Ecto neural progenitor cell (in vitro differentiated cells): ENCODE results near the gene APLN.

Experiments
- DNase-seq: peaks from one replicate; pipeline ENCODE4 v3.0.0-alpha.2; 2018; ENCODE audit warnings: low spot score

APLN gene

DNA sequence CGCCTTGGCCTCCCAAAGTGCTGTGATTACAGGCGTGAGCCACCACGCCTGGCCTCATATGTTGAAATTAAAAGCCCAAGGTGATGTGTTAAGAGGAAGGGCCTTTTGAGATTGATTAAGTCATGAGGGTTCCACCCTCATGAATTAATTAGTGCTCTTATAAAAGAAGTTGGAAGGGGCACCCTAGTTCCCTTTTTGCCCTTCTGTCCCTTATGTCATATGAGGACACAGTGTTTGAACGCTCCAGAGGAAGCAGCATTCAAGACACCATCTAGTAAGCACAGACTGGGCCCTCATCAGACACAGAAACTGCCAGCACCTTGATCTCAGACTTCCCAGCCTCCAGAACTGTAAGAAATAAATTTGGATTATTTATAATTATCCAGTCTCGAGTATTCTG is 5.1 kb upstream of the APLN start:
- no peak for DNase-seq

DNA sequence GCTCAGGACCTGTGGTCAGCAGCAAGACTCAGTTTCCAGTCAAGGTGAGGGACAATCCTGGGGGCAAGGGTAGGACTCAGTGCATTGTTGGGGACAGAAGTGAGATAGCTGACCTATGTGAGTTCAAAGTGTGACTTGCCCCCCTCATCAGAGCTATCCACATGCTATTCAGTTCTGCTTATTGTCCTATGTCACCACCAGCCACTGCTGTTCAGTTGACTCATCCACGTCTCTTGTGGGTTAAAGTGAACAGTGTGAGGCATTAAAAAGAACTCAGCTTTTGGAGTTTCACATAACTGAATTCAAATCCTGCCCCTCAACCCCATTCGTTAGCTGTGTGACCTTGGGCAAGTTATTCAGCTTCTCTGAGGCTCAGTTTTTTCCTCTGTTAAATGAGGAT is 4.4 kb upstream of the APLN start:
- DNase-seq = peak; percentile 15

DNA sequence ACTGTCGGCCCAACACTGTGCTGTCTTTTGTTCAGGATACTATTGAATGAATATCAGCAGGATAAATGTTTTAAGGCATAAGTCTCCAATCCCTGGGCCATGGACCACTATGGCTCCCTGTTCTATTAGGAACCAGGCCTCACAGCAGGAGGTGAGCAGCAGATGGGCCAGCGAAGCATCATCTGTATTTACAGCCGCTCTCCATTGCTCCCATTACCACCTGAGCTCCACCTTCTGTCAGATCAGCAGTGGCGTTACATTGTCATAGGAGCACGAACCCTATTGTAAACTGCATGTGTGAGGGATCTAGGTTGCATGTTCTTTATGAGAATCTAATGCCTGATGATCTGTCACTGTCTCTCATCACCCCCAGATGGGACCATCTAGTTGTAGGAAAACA is 3.7 kb upstream of the APLN start:
- no peak for DNase-seq

DNA sequence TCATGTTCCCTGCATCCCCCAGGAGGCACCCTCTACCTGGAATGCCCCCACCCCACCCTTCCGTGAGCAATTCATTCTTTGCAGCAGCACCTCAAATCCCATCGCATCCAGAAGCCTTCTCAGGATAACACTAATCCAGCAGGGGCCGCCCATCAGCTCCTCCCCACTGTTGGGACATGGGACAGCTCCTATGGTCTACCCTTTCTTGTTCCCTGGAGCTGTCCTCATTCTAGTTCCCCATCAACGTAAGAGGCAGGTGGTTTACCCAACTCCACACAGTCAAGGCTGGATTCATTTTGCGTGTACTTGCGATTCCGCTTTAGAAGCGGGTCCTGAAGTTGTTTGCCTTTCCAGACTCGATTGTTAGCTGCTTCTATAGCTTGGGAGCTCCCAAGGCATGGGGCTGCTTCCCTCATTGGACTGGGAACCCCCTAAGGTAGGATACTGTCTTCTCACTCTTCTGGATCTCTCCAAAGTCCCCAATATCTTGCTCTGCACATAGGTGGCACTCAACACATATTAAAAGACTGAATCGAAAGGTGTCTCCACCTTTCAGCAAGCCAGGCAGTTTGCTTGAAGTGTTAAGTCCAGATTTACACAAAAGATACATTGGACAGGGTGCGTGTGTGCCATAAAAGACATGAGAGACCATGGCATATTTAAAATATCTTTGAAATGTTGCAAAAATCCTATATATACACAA is 942 bp upstream of the APLN start:
- peak; percentile 44 for DNase-seq

DNA sequence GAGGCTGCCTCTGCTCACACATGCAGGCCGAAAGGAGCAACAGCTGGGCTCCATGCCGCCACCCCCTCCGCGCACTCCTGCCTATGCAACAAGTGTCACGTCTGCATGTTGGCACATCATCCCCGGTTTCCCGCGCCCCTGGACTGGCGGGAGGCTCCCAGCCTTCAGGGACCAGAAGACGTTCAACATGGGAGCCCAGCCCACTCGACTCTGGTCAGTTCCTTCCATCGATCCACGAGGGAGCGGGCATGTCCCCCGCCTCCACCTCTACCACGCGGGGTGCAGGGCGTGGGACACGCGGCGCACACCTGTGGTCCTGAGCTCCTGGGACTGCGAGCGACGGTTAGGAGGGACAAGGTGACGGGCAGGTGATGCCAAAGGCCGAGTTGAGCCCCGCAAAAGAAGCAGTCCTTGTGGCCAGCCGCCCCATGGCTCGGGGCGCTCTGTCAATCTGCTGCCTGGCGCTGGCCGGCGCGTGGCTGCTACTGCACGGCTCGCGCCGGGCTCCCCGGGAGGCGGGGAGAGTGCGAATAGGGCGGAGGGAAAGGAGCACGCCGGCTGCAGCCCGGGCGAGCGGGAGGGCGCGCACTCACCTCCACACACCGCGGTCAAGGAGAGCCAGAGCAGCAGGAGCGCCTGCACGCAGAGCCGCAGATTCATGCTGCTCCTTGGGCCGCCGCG is 645 bp downstream of the APLN start:
- DNase-seq = peak; percentile 56

DNA sequence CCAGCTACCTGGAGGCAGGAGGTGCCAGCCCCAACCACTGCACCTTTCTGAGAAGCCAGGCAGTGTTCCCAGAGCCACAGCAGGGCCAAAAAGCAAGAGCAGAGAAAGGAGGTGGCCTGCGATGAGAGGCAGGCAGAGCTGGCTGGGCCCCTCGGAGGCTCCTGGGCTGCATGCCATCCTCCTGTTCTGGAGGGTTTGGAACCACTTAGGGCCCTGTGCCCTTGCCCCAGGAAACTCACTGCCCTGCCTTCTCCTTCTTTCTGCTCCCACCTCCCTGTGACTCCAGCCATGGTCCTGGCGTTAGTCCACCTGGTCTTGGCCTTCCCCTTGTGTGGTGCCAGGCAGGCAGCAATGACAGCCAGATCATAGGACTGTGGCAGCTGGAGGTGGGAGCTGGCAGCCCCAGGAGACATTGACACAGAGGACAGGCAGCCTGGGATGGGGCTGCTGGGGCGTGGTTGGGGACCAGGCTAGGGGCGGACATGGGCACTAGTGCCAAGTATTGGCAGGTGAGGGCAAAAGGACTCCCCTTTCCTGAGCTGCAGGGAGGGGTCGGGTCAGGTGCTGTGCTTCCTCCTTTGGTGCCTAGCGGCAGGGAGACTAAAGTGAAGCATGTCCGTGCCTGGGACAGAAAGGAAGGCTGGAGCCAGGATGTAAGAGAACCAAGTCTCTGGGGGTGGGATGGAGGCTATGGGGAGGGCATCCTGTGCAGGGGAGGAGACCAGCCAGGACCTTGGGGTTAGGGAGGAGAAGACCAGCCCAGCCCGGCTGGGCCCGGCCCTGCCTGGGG is 1.4 kb downstream of the APLN start:
- DNase-seq = peak; percentile 21

DNA sequence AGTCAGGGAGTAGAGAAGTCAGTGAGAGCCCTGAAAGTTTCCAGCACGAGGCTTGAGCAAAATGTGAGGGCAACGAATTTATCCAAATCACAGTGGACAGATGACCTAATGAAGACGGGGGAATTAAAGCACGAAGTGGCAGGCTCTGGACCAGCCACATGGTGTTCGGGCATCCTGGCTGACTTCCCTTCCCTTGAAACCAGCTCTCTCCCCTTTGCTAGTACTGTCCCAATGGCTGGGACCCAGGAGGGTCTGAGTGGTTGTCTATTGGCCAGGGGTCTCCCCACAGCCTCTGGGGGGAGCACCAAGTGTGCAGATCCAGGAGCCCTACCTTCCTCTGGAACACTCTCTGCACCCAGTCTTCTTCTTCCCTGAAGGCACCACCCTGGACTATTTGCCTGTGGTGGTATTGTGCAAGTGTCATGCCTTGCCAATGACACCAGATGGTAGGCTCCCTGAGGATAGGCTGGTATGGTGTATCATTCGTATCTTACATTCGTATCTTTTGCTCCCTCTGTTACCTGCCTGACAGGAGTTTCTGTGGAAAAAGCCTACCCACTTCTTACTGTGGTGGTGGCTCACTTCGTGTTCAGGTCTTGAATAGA is 2.1 kb downstream of the APLN start:
- no peak for DNase-seq

DNA sequence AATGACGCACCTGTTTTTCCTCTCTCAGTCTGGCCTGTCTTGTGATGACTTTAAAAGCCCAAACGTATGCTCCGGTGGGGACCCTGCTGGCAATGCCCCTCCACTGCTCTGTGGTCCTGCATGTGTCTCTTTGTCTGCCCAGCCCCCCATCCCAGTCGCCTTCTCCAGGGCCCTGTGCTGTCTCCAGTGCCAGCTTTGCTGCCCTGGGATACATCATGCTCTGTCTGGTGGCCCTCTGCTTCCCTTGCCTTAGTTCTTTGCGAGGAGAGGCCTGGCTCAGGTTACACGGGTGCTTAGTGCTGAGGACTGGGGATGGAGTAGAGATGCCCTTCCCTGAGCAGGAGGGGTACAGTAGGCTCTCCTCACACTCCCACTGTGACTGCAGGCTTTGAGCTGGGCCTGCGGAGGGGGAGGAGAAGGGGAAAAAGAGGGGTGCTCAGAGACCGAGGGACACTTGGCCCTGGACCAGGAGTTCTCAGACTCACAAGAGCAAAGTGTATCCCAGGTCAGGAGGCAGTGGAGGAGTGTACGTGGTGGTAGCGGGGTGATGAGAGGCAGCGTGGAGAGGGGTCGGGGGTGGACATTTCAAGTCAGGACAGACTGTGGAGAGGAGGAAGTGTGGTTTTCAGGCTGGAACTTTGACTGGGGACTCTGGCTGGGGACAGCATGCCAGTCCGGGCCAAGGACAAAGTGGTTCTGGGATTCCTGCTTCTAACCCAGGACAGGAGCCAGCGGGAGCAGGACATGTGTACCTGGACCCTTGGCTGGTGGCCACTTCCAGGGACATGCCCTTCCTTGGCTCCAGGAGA is 2.8 kb downstream of the APLN start:
- DNase-seq = peak; percentile 43

DNA sequence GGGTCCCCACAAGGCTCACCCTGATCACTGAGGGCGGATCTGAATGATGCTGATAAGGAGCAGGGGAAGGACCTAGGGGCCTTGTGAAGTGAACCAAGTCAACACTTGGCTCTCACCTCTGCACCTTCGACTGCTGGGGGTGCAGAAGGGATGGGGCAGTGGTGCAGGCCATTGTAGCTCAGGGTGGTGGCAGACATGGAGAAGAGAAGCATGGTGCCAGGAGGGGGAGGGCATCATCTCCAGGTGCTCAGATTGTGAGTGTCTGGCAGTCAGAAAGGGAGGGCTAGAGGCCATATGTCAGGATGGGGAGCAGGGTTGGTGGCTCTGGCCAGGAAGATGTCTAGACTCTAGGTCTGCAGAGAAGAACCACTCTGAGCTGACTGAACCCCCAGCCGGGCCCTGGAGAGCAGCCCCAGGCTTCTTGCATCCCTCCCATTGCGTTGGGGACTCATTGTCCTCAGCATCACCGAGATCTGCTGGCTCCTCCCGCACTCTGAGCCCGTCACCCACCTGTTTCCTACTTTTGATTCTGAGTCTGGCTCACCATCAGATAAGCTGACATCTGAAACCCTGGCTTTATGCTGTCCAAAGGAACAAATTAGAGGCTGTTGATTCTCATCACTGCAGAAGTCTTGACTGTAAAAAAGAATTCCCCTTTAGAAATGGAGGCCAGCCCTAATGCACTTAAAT is 3.8 kb downstream of the APLN start:
- DNase-seq = peak; percentile 13

DNA sequence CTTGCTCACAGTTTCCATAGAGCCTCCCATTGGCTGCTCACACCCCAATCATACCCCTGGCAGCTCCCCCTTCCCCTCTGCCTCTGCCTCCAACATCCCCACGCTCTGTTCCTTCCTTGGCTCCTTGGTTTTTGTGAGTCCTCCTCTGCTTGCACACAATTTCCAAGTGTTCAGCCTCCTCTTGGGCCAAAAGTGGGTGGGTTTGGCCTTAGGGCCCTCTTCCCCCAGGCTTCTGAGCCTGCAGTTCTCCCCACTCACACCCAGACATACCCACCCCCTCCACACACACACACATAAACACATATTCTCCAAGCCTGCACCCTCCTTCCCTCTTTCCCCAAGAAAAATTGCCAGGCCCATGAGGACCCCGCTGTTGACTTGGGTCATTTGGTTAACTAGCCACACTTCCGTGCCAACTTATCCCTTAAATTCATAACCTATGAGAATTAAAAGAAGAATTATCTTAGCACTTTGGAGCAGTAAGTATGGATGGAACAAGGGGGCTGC is 4.5 kb downstream of the APLN start:
- DNase-seq = no peak

DNA sequence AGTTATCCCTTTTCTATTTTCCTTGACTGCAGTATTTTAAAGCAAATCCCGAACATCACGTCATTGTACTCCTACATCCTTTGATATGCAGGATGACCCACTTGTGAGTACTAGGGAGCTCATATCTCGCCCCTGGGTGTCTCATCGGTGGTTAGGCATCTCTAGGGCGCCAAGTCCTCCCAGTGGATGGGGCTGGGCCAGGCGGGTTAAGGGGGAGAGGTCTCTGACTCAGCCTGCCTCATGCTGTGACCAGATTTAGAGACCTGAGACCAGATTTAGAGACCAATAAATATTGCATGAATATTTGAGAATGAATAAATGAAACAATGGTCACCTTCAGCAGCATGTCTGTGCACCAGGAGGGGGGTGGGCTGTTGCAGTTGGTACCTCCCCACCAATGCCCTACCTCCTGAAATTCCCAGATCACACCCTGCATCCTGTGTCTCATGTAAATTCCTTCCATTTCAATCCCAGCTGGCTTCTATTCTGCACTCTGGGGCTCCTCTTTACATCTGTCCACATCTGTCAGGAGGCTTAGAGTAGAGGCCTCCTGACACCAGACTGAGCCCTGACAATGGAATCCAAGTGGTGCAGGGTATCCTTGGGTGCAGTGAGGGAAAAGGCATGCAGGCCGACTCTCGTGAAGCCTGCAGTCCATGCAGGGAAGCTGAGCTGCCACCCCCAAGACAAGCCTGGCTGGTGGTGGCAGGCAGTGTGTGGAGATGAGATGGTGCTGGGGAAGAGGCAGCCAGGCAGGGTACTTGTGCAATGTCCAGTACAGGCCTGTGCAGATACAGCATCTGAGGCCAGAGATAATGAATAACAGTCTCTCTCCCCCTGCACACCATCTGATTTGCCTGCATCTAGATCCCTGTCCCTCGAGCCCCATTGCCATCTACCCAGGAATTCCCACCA is 5.2 kb downstream of the APLN start:
- DNase-seq = peak; percentile 32

DNA sequence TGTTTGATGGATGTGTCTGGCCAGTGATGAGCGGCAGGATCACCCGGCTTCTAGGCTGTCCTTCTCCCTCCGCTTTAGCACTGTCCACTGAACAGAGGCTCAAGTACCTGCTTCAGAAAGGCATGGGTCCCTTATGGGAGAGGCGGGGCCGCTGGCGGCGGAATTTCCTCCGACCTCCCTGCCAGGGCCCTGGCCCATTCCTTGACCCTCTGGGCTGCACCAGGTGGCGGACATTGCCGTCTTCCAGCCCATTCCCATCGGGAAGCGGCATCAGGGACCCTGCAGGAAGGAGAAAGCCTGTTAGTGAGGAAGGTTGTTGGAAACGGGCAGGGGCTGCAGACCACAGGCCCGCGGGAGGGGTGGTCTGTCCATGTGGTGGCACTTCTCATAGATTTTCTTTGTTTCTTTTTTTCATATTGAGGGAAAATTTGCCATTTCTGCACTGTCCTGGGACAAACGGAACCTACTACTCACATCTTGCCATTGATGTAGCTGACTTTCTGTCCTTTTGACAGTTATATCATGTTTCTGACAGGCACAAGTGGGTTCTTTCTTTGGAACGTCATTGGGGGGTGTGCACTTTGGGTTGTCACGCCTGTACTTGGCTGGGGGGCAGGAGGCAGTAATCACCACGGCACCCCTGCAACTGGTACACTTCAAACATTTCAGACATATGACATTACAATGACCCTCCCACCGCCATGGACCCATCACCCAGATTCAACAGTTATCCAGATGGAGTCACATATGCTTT is 6.1 kb downstream of the APLN start:
- DNase-seq = peak; percentile 19

DNA sequence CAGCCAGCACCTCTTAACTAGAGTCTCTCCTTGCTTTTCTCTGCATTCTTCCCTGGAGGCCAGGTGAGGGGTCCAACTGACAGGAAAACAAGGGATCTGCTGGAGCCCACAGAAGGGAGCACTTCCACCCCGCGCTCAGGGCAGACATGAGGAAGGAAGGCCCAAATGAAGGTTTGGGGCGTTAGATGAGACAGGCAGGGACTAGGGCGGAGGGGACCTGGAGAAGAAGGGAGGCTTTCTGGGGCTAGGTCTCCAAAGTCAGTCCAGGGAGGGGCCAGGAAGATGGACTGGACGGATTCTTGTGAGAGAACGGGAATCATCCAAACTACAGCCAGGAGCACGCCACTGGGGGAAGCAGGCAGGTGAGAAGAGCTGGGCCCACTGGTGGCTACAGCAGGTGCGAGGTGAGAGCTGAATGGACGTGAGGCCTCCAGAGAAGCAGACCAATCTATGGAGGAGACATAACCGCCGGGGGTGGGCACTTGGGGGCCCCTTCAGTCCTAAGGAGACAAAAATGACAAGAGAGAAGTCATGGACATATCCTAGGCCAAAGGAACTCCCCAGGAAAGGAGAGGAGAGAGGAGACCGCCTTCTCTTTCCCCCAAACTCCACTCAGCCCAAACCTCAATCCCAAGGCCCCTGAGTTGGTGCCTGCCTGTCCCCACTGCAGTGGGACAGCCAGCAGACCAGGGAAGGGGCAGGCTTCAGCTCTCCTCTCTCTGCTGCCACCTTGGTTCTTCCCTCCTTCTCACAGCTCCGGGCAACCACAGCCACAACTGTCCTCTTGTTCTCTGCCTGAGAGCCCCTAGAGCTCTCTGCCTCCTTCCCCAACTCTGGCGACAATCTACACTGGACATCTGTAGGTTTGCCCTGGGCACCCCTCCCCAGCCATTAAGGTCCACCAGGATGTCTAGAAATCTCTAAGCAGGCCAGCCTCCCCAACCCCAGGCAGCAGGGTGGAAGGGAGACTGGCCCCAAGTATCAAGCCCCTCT is 7.0 kb downstream of the APLN start:
- no peak for DNase-seq

DNA sequence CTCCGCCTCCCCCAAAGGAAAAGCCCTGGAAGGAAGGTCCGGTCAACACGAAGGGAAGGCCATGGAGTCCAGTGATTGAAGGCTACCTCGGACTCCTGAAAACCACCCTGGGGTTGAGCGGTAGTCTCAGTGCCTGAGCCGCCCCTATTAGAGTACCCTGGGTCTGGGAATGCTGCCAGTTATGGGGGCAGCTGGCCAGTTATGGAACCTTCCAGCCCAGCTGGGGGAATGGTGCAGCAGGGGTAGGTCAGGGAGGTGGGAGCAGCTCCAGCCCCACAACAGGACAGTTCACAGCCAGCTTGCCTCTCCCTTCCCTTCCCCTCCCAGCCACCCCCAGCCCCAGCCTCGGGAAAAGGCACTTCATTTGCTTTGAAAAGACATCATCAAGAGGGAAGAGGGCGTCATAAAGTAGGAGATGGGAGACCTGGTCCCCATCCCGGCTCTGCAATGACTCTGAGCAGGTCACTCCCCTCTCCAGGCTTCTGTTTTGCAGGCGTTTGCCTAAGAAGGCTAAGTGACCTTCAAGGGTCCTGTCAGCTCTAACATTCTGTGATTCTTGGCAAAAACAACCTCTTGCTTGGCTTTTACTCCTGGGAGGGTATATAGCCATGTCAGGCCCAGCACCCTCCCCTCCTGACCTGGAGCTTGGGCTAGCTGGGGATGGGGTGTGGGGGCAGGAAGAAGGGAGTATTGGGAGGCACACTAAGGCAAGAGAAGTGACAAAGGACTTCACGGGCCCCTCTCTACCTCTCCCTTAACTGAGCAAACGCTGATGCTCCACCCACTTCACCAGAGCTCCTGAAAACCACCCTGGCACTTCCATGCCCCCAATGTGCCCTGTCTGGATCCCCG is 8.0 kb downstream of the APLN start:
- DNase-seq = no peak

DNA sequence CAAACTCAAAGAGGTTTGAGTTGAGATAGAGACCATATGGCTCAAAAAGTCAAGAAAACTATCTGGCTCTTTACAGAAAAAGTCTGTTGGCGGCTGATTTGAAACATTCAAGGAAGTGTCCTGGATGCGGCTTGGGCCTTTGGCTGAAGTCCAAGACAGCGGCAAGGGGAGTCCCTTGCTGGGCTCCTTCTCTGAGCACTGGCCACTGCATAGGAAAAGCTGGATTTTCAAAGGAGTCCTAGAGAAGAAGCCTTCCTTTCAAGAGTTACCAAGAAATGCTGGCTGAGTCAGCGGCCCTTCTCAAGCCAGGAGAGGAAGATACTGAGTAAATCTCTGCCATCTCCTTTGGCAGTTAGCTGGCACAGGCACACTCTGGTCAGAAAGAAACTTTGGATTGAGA is 12.1 kb downstream of the APLN start:
- DNase-seq = no peak

DNA sequence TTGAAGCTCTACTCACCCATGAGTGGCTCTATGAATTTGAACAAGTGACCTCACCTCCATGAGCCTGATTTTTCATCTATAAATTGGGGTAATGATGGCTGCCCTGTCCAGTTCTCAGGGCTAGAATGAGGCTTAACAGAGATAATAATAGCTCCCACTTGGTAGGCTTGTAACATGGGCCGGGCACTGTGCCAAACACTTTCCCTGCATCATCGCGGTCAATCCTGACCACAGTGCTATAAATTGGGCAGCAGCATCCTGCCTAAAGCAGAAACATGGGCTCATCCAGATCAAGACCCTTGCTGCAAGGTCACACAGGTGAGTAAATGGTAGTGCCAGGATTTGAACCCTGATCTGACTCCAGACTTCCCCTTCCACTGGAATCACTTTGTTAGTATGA is 12.8 kb downstream of the APLN start:
- DNase-seq = no peak

DNA sequence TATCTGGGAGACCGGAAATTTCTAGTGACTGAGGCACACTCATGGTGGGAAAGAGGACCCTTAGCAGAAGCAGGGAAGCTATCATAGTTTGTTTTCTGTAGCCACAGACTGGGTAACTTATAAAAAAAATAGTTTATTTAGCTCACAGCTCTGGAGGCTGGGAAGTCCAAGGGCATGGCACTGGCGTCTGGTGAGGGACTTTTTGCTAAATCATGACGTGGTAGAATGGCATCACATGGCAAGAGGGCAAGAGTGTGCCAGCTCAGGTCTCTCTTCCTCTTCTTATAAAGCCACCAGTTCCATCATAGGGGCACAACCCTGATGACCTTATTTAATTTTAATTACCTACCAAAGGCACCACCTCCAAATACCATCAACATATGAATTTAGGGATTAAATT is 13.3 kb downstream of the APLN start:
- no peak for DNase-seq
